IMR-90 (cell line): ENCODE measurements around the gene MAP7D1. TPM values are rescaled to one million over a fixed set of nuclear protein-coding genes. Genes with fewer than 3 reads are reported as not detected.

ENCODE experiments used
- ATAC-seq: fragments of 200-7000 bp; cut with Tn5 transposase; 2 replicates; pipeline ENCODE4 v1.9.1; 2020; ENCODE audit warnings: low read depth, mild to moderate bottlenecking, moderate library complexity
- BruUV-seq: library from RNA; stranded (reverse); fragments of 400-500 nt; replicated peaks from 2 replicates; lab custom pipeline; 2021; lab: Mats Ljungman, UMichigan
- CTCF ChIA-PET: fragments of 300-600 bp; formaldehyde crosslinking; extraction: SDS; loops from one replicate; lab custom pipeline; 2021; ENCODE audit warnings: antibody characterized with exemption; lab: Yijun Ruan, JAX
- POLR2A ChIA-PET: fragments of 300-600 bp; sonication (Branson Sonifier 250); formaldehyde crosslinking; loops from one replicate; lab custom pipeline; 2022; ENCODE audit warnings: antibody characterized with exemption; ENCODE audit not compliant: unreplicated experiment; lab: Charles Lee
- DNase-seq: peaks from one replicate; pipeline ENCODE4 v3.0.0; 2013
- H2AFZ ChIP-seq: replicated peaks from 2 replicates; pipeline ENCODE3; 2013; ENCODE audit warnings: low read length, mild to moderate bottlenecking; ENCODE audit not compliant: poor library complexity
- H2AK5ac ChIP-seq: 2 replicates; pipeline ENCODE4 v1.6.1; 2013; ENCODE audit warnings: low read depth, low read length, inconsistent platforms
- H2AK9ac ChIP-seq: replicated peaks from 2 replicates; pipeline ENCODE3; 2013; ENCODE audit warnings: mild to moderate bottlenecking, low read depth, low read length, moderate library complexity; ENCODE audit not compliant: poor library complexity
- H2BK120ac ChIP-seq: 2 replicates; pipeline ENCODE4 v1.6.1; 2013; ENCODE audit warnings: low read depth, low read length, inconsistent platforms
- H2BK15ac ChIP-seq: 3 replicates; pipeline ENCODE4 v1.6.1; 2013; ENCODE audit warnings: low read depth, low read length, inconsistent platforms
- H2BK20ac ChIP-seq: 2 replicates; pipeline ENCODE4 v1.6.1; 2013; ENCODE audit warnings: low read depth, mild to moderate bottlenecking, inconsistent platforms, low read length, moderate library complexity
- H2BK5ac ChIP-seq: 2 replicates; pipeline ENCODE4 v1.6.1; 2013; ENCODE audit warnings: mild to moderate bottlenecking, low read depth, low read length, inconsistent platforms; ENCODE audit not compliant: poor library complexity, severe bottlenecking
- H3K14ac ChIP-seq: replicated peaks from 2 replicates; pipeline ENCODE4 v1.6.1; 2013; ENCODE audit warnings: low read depth, low read length, inconsistent platforms
- H3K18ac ChIP-seq: 2 replicates; pipeline ENCODE4 v1.6.1; 2013; ENCODE audit warnings: low read depth, low read length, control low read depth
- H3K23ac ChIP-seq: 2 replicates; pipeline ENCODE4 v1.6.1; 2013; ENCODE audit warnings: low read depth, low read length, inconsistent platforms
- H3K27ac ChIP-seq: 2 replicates; pipeline ENCODE4 v1.5.1; 2013; ENCODE audit warnings: mild to moderate bottlenecking, control low read depth, low read length; ENCODE audit not compliant: insufficient read depth
- H3K27me3 ChIP-seq: 2 replicates; pipeline ENCODE4 v1.6.1; 2013; ENCODE audit warnings: low read length; ENCODE audit not compliant: control insufficient read depth, insufficient read depth
- H3K36me3 ChIP-seq: 2 replicates; pipeline ENCODE4 v1.6.1; 2013; ENCODE audit warnings: low read length, mixed read lengths; ENCODE audit not compliant: control insufficient read depth, insufficient read depth
- H3K4ac ChIP-seq: 2 replicates; pipeline ENCODE4 v1.6.1; 2013; ENCODE audit warnings: low read depth, low read length, inconsistent platforms
- H3K4me1 ChIP-seq: 2 replicates; pipeline ENCODE4 v1.6.1; 2013; ENCODE audit warnings: low read length, mixed read lengths; ENCODE audit not compliant: control insufficient read depth, insufficient read depth
- H3K4me2 ChIP-seq: 2 replicates; pipeline ENCODE4 v1.6.1; 2013; ENCODE audit warnings: low read depth, mild to moderate bottlenecking, control low read depth, low read length, moderate library complexity
- H3K4me3 ChIP-seq: 2 replicates; pipeline ENCODE4 v1.5.1; 2013; ENCODE audit warnings: low read depth, mild to moderate bottlenecking, control low read depth, low read length, moderate library complexity; ENCODE audit not compliant: insufficient read depth
- H3K56ac ChIP-seq: 2 replicates; pipeline ENCODE4 v1.6.1; 2013; ENCODE audit warnings: low read length, inconsistent platforms; ENCODE audit not compliant: insufficient read depth; ENCODE audit errors: extremely low read depth
- H3K79me1 ChIP-seq, 2 experiments: 2 replicates each; pipeline ENCODE4 v1.6.1; 2013; ENCODE audit warnings: low read length in 2 of 2, inconsistent platforms in 1 of 2, low read depth in 1 of 2
- H3K9ac ChIP-seq: 2 replicates; pipeline ENCODE4 v1.6.1; 2013; ENCODE audit warnings: low read depth, low read length, control low read depth
- H3K9me1 ChIP-seq: 2 replicates; pipeline ENCODE4 v1.6.1; 2013; ENCODE audit warnings: low read length, inconsistent platforms; ENCODE audit not compliant: insufficient read depth
- H3K9me3 ChIP-seq: 2 replicates; pipeline ENCODE4 v1.6.1; 2013; ENCODE audit warnings: low read length; ENCODE audit not compliant: control insufficient read depth, insufficient read depth
- H4K20me1 ChIP-seq: 2 replicates; pipeline ENCODE4 v1.6.1; 2013; ENCODE audit warnings: low read length, inconsistent platforms; ENCODE audit not compliant: insufficient read depth
- H4K5ac ChIP-seq: 2 replicates; pipeline ENCODE4 v1.6.1; 2013; ENCODE audit warnings: mild to moderate bottlenecking, low read depth, low read length, control low read depth
- H4K8ac ChIP-seq, 2 experiments: 2 replicates each; pipeline ENCODE4 v1.6.1; 2013; ENCODE audit warnings: low read depth in 2 of 2, low read length in 2 of 2, control low read depth in 1 of 2, inconsistent platforms in 1 of 2
- H4K91ac ChIP-seq: 2 replicates; pipeline ENCODE4 v1.6.1; 2013; ENCODE audit warnings: low read depth, low read length, inconsistent platforms; ENCODE audit not compliant: insufficient read depth
- CEBPB ChIP-seq: IDR thresholded peaks from 2 replicates; pipeline ENCODE4 v1.6.1; 2012; ENCODE audit warnings: low read depth, low read length, improper control_type of control experiment
- CTCF ChIP-seq: conservative IDR thresholded peaks from 2 replicates; pipeline ENCODE4 v1.5.1; 2012; ENCODE audit warnings: mild to moderate bottlenecking, low read depth, low read length, improper control_type of control experiment
- NFE2L2 ChIP-seq: fragments of 150-350 bp; IDR thresholded peaks from 2 replicates; pipeline ENCODE4 v1.6.1; 2016; ENCODE audit warnings: low read depth, mild to moderate bottlenecking, low read length
- WGBS, 2 experiments: methylation state at CpG; one replicate each; pipeline versions ENCODE4 v1.1.5 to v1.1.7; 2013; ENCODE audit warnings: missing lambda C conversion rate in 2 of 2; ENCODE audit not compliant: insufficient read length in 1 of 2; ENCODE audit errors: extremely low coverage in 2 of 2; 5-methylcytosine and 5-hydroxymethylcytosine counted together
- dilution Hi-C: fragments of 300-500 bp; cut with HindIII; formaldehyde crosslinking; loops from one replicate; pipeline ENCODE4 v1.14.3; 2018; ENCODE audit warnings: low sequenced_read_pairs; ENCODE audit not compliant: unreplicated experiment
- in situ Hi-C: fragments of 300-500 bp; cut with MboI; formaldehyde crosslinking; loops from 3 replicates; pipeline ENCODE4 v1.14.3; 2019; ENCODE audit warnings: low sequenced_read_pairs, inconsistent platforms, mixed read lengths
- intact Hi-C: fragments of 100-400 bp; cut with micrococcal nuclease; formaldehyde crosslinking; loops from 2 replicates; pipeline ENCODE4 v1.10.0; 2022
- polyA plus RNA-seq, 3 experiments: library from polyadenylated mRNA; depleted of rRNA; stranded (reverse); fragments of >200 nt; gene quantifications; 2 replicates each; pipeline ENCODE4 v1.2.3, GENCODE V29; 2012; ENCODE audit warnings: low replicate concordance in 1 of 3
- total RNA-seq: library from RNA; depleted of rRNA; stranded (reverse); fragments of >200 nt; gene quantifications from 2 replicates; pipeline ENCODE4 v1.2.3, GENCODE V29; 2012

MAP7D1 gene
- total and polyA plus RNA-seq, 2 of the 4 experiments (the other 2 are of a cell fraction): 32.3 to 81.9 TPM

DNA sequence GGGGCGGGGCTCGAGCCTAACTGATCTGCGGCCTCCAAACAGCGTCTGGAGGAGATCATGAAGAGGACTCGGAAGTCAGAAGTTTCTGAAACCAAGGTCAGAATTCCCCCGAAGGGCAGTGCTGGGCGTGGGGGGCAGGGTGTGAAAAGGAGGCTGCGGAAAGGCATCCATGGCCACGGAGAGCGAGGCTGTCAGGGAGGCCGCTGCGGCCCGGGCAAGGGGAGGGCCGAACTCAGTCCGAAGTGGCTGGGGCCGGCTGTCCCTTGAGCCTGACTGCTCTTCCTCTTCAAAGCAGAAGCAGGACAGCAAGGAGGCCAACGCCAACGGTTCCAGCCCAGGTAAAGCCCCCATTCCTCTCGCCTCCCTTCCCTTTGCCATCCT is 23.2 kb downstream of the MAP7D1 start:
- WGBS, 2 experiments: 91% methylated on average over 13 of the region's 19 CpGs; no CpG with 5 or more reads in 1 of the 2 experiments
- no peak overlapping the region for H4K91ac ChIP-seq
- H3K18ac ChIP-seq: no peak overlapping the region
- DNase-seq (no peak), ATAC-seq (no peak)
- no peak overlapping the region for H2BK5ac ChIP-seq
- no peak overlapping the region for H3K4ac ChIP-seq
- H3K27ac ChIP-seq: no peak overlapping the region
- no peak overlapping the region for H3K4me3 ChIP-seq
- peaks cover 32 to 61% of the 10 kb centered on the region in 2 experiments for H3K79me1 ChIP-seq
- H3K4me1 ChIP-seq: peaks cover 2% of the 10 kb centered on the region; the same call in 1 of the 2 replicates
- no TSS peak for BruUV-seq
- no peak overlapping the region for H2AK9ac ChIP-seq
- no peak overlapping the region for H3K23ac ChIP-seq
- intact Hi-C loops (no loop called here), in situ Hi-C loops (no loop called here), dilution Hi-C loops (no loop called here)
- POLR2A ChIA-PET: no interaction called here
- H4K8ac ChIP-seq: no peak overlapping the region
- peaks cover 35% of the 10 kb centered on the region for H4K20me1 ChIP-seq
- CTCF ChIA-PET: no interaction called here
- H3K9ac ChIP-seq: no peak overlapping the region
- no peak overlapping the region for H3K56ac ChIP-seq
- peaks cover 75% of the 10 kb centered on the region for H3K36me3 ChIP-seq
- no peak overlapping the region for H3K4me2 ChIP-seq
- no peak for TF ChIP-seq NFE2L2
- TF ChIP-seq CTCF: no peak
- no peak for TF ChIP-seq CEBPB
- no peak overlapping the region for H2AK5ac ChIP-seq
- H3K27me3 ChIP-seq: no peaks in the 10 kb centered on the region
- H2BK15ac ChIP-seq: no peak overlapping the region
- no peak overlapping the region for H3K14ac ChIP-seq
- no peaks in the 10 kb centered on the region for H3K9me3 ChIP-seq
- no peak overlapping the region for H4K5ac ChIP-seq
- H3K9me1 ChIP-seq: no peaks in the 10 kb centered on the region; the same call in 1 of the 2 replicates
- H2AFZ ChIP-seq: no peak overlapping the region
- no peak overlapping the region for H2BK20ac ChIP-seq
- H2BK120ac ChIP-seq: no peak overlapping the region
